HUES64 (cell line): Measurements from ENCODE around the gene YWHAH.
"Not testable (repeated sequence)": the region's sequence is repeated elsewhere in the genome, so short reads cannot be mapped to it uniquely, and the experiment has no call there.

Source experiments
- H3K27ac ChIP-seq: 2 replicates; pipeline ENCODE4 v1.7.0; 2013; ENCODE audit warnings: low read depth, low read length, inconsistent platforms
- H3K27me3 ChIP-seq: 2 replicates; pipeline ENCODE4 v1.6.1; 2013; ENCODE audit warnings: mild to moderate bottlenecking, low read length; ENCODE audit not compliant: insufficient read depth
- H3K36me3 ChIP-seq: 2 replicates; pipeline ENCODE4 v1.6.1; 2013; ENCODE audit warnings: mild to moderate bottlenecking, low read length; ENCODE audit not compliant: insufficient read depth
- H3K4me1 ChIP-seq: 2 replicates; pipeline ENCODE4 v1.6.1; 2013; ENCODE audit warnings: mild to moderate bottlenecking, low read length, moderate library complexity; ENCODE audit not compliant: insufficient read depth
- H3K4me3 ChIP-seq: 2 replicates; pipeline ENCODE4 v1.5.1; 2013; ENCODE audit warnings: mild to moderate bottlenecking, low read length, moderate library complexity
- H3K9ac ChIP-seq: 2 replicates; pipeline ENCODE4 v1.6.1; 2013; ENCODE audit warnings: mild to moderate bottlenecking, low read depth, low read length
- H3K9me3 ChIP-seq: 2 replicates; pipeline ENCODE4 v1.6.1; 2013; ENCODE audit warnings: low read depth, low read length; ENCODE audit not compliant: insufficient read depth
- WGBS: fragments of 150-250, 120-280 bp; methylation state at CpG from one replicate; pipeline ENCODE4 v1.1.7; 2013; ENCODE audit warnings: missing lambda C conversion rate; 5-methylcytosine and 5-hydroxymethylcytosine counted together

The YWHAH gene

GRCh38 chr22:31968022-31968421, 23.7 kb downstream of the YWHAH start:
- Histone ChIP-seq H3K27ac (no peak overlapping the region), H3K4me3 (no peak overlapping the region), H3K4me1 (no peaks in the 10 kb centered on the region), H3K27me3 (0 out of 2 replicates have a peak, but pooled peaks cover 5% of the 10 kb centered on the region), H3K36me3 (no peaks in the 10 kb centered on the region), H3K9ac (no peak overlapping the region), H3K9me3 (no peaks in the 10 kb centered on the region)
- WGBS = 92% methylated on average over 9 of the region's 9 CpGs

GRCh38 chr22:31969789-31970489, 25.6 kb downstream of the YWHAH start:
- H3K27ac ChIP-seq = no peak overlapping the region
- H3K9me3 ChIP-seq = no peaks in the 10 kb centered on the region
- WGBS = 47% methylated on average over 17 of the region's 19 CpGs
- peak overlapping the region; percentile 64 for H3K4me3 ChIP-seq
- H3K9ac ChIP-seq = 0 out of 2 replicates have a peak overlapping the region, but pooled peaks have one; percentile 2
- H3K36me3 ChIP-seq = no peaks in the 10 kb centered on the region
- H3K27me3 ChIP-seq = 0 out of 2 replicates have a peak, but pooled peaks cover 5% of the 10 kb centered on the region
- H3K4me1 ChIP-seq = no peaks in the 10 kb centered on the region

- Histone ChIP-seq H3K4me3 (peak overlapping the region; percentile 64), H3K9me3 (no peaks in the 10 kb centered on the region), H3K27me3 (0 out of 2 replicates have a peak, but pooled peaks cover 5% of the 10 kb centered on the region), H3K36me3 (no peaks in the 10 kb centered on the region), H3K27ac (no peak overlapping the region), H3K9ac (0 out of 2 replicates have a peak overlapping the region, but pooled peaks have one; percentile 2), H3K4me1 (no peaks in the 10 kb centered on the region)
- 26% methylated on average over 55 of the region's 55 CpGs for WGBS
These were observed 26.4 kb downstream of the YWHAH start for GRCh38 chr22:31970490-31971444.

GRCh38 chr22:31972180-31972579, 27.8 kb downstream of the YWHAH start:
- no peaks in the 10 kb centered on the region for H3K36me3 ChIP-seq
- no peaks in the 10 kb centered on the region for H3K9me3 ChIP-seq
- no peak overlapping the region for H3K27ac ChIP-seq
- H3K4me3 ChIP-seq = no peak overlapping the region
- H3K9ac ChIP-seq = no peak overlapping the region
- 0 out of 2 replicates have a peak, but pooled peaks cover 5% of the 10 kb centered on the region for H3K27me3 ChIP-seq
- WGBS = 90% methylated on average over 14 of the region's 14 CpGs
- no peaks in the 10 kb centered on the region for H3K4me1 ChIP-seq

GRCh38 chr22:31973739-31974138, 29.4 kb downstream of the YWHAH start:
- Histone ChIP-seq H3K9me3 (no peaks in the 10 kb centered on the region), H3K27me3 (0 out of 2 replicates have a peak, but pooled peaks cover 5% of the 10 kb centered on the region), H3K27ac (no peak overlapping the region), H3K4me1 (no peaks in the 10 kb centered on the region), H3K4me3 (no peak overlapping the region), H3K36me3 (no peaks in the 10 kb centered on the region), H3K9ac (no peak overlapping the region)
- 78% methylated on average over 5 of the region's 5 CpGs for WGBS

- Histone ChIP-seq H3K27ac (no peak overlapping the region), H3K9me3 (no peaks in the 10 kb centered on the region), H3K4me1 (no peaks in the 10 kb centered on the region), H3K9ac (no peak overlapping the region), H3K4me3 (no peak overlapping the region), H3K27me3 (no peaks in the 10 kb centered on the region), H3K36me3 (no peaks in the 10 kb centered on the region)
- WGBS = 27% methylated on average over 9 of the region's 9 CpGs
These were observed 33.0 kb downstream of the YWHAH start for GRCh38 chr22:31977141-31977841.

GRCh38 chr22:31977939-31978338, 33.6 kb downstream of the YWHAH start:
- H3K9me3 ChIP-seq = no peaks in the 10 kb centered on the region
- WGBS = 93% methylated on average over 3 of the region's 3 CpGs
- no peak overlapping the region for H3K9ac ChIP-seq
- H3K36me3 ChIP-seq = no peaks in the 10 kb centered on the region
- no peaks in the 10 kb centered on the region for H3K27me3 ChIP-seq
- no peaks in the 10 kb centered on the region for H3K4me1 ChIP-seq
- H3K4me3 ChIP-seq = no peak overlapping the region
- H3K27ac ChIP-seq = no peak overlapping the region

GRCh38 chr22:31980628-31981027, 36.3 kb downstream of the YWHAH start:
- Histone ChIP-seq H3K36me3 (no peaks in the 10 kb centered on the region), H3K4me1 (no peaks in the 10 kb centered on the region), H3K9ac (no peak overlapping the region), H3K27me3 (no peaks in the 10 kb centered on the region), H3K9me3 (no peaks in the 10 kb centered on the region), H3K27ac (no peak overlapping the region), H3K4me3 (no peak overlapping the region)
- WGBS = 91% methylated on average over 4 of the region's 4 CpGs

GRCh38 chr22:31981976-31982375, 37.6 kb downstream of the YWHAH start:
- not testable (repeated sequence) for H3K9me3 ChIP-seq, H3K9ac ChIP-seq, H3K4me1 ChIP-seq, H3K36me3 ChIP-seq, H3K27me3 ChIP-seq, H3K27ac ChIP-seq, H3K4me3 ChIP-seq
- 86% methylated on average over 8 of the region's 8 CpGs for whole genome bisulfite sequencing

GRCh38 chr22:31983911-31984656, 39.7 kb downstream of the YWHAH start:
- no peaks in the 10 kb centered on the region for H3K4me1 ChIP-seq
- no peaks in the 10 kb centered on the region for H3K9me3 ChIP-seq
- H3K4me3 ChIP-seq = no peak overlapping the region
- no peak overlapping the region for H3K9ac ChIP-seq
- no peak overlapping the region for H3K27ac ChIP-seq
- H3K36me3 ChIP-seq = no peaks in the 10 kb centered on the region
- no peaks in the 10 kb centered on the region for H3K27me3 ChIP-seq
- 86% methylated on average over 6 of the region's 6 CpGs for WGBS
